ENCODE results near the gene STK24.

Gene STK24

DNA sequence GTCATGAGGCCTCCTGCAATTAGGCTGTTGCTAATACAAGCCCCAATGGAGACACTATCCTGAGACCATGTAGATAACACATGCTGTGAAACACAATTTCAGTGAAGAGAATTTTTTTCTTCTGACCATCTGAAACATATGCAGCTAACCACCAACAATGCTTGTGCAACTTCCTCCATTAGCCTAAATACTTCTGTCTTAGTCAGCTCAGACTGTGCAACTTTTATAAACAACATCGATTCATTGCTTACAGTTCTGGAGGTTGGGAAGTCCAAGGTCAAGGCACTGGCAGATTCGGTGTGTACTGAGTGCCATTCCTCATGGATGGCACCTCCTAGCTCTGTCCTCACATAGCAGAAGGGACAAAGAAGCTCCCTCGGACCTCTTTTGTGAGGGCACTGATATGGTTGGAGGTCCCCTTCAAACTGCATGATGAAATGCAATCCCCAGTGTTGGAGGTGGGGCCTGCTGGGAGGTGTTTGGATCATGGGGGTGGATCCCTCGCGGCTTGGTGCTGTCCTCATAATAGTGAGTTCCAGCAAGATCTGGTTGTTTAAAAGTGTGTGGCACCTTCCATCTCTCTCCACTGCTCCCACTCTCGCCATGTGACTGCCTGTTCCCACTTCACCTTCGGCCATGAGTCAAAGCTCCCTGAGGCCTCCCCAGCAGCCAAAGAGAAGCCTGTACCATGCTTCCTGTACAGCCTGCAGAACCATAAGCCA lies 27.7 kb downstream of the STK24 start:
- DNase-seq (ENCODE audit: insufficient read length, low spot score) (no peak), FAIRE-seq (no peak)
- no peak for TF ChIP-seq CTCF (IDR thresholded peaks at IDR 0.05; ENCODE audit: insufficient read depth, missing control alignments)

DNA sequence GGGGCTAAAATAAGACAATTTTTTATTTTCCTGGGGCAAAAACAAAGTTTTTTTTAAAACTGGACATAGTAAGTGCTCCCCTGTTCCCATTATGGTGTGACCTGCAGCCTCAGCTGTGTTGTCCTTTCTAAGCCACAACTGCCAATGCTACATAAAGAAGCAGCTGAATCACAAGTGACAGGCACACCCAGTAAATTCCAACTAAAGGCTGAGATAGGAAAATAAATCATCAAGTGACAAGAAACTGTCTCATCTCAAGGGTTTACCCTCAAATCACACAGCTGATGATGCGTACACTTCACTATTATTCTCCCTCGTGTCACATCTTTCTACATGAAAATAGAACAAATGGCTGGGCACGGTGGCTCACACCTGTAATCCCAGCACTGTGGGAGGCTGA lies 28.7 kb downstream of the STK24 start:
- no peak for FAIRE-seq
- no peak for TF ChIP-seq CTCF (IDR thresholded peaks at IDR 0.05; ENCODE audit: insufficient read depth, missing control alignments)
- DNase-seq (ENCODE audit: insufficient read length, low spot score): no peak

GRCh38 chr13:98547455-98547854 lies 29.5 kb downstream of the STK24 start:
- no peak for DNase-seq (ENCODE audit: insufficient read length, low spot score)
- no peak for TF ChIP-seq CTCF (IDR thresholded peaks at IDR 0.05; ENCODE audit: insufficient read depth, missing control alignments)
- no peak for FAIRE-seq

DNA sequence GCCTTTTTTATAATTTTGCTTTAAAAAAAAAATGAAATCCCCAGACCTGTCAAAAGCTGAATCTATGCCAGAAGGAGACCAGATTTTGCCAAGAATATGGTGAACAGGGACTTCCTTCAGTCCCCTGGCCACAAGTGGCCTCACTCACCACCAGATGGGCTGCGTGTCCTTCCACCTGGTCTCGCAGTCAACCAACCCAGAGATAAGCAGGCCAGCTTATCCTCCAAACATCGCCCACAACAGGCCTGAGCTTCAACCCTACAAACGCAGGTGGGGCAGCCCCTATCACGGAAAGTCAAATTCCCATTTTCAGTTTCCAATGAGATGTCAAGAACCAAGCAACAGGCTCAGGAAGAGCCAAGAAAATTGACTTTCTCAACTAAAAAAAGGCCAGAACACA lies 30.5 kb downstream of the STK24 start:
- no peak for DNase-seq (ENCODE audit: insufficient read length, low spot score)
- no peak for FAIRE-seq
- TF ChIP-seq CTCF (IDR thresholded peaks at IDR 0.05; ENCODE audit: insufficient read depth, missing control alignments): no peak

DNA sequence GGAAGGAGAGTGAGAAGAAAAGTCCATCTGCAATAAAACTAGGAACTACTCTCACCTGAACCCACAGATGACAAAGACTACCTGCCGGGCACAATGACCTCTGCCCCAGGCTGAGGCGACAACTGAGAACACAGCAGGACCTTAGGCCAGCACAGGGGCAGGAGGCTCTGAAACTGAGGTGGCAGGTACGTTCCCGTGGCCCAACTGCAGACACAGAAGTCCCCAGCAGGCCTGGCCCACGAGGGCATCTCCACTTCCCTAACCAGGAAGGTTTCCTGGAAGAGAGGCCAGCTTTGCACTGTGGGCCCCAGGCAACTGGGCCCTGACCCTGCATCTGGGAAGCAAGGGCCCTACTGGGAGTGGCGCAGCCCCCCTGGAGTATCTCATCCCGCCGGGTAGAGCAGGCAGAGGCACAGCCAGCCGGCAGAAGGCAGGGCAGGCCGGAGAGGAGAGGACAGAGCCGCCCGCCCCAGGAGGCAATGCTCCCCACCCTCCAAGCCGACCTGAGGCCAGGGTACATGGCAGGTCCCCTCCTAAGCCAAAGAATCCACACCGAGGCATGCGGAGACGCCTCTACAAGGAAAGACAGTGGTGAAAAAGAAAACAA lies 32.7 kb downstream of the STK24 start:
- no peak for FAIRE-seq
- no peak for TF ChIP-seq CTCF (IDR thresholded peaks at IDR 0.05; ENCODE audit: insufficient read depth, missing control alignments)

GRCh38 chr13:98543378-98544103 lies 33.4 kb downstream of the STK24 start:
- TF ChIP-seq CTCF (IDR thresholded peaks at IDR 0.05; ENCODE audit: insufficient read depth, missing control alignments): no peak
- DNase-seq (ENCODE audit: insufficient read length, low spot score): no peak
- no peak for FAIRE-seq

More for the DNA sequence above, 32.7 kb downstream of the STK24 start:
- DNase-seq (ENCODE audit: insufficient read length, low spot score): no peak

Measured in D721Med (cell line).